Mammary epithelial cell (primary cell): ENCODE measurements around the gene MACROD1.

Source experiments
- EZH2 ChIP-seq: IDR thresholded peaks from 2 replicates; pipeline ENCODE4 v1.6.1; 2012; ENCODE audit warnings: low read length, inconsistent platforms, borderline replicate concordance
- TF ChIP-seq, protein P1 (sequence below), 2 donors: IDR thresholded peaks in 1 of 2; conservative IDR thresholded peaks in 1 of 2; 2 replicates each; pipeline ENCODE4 v1.5.1; 2011 to 2012; ENCODE audit warnings: inconsistent platforms in 2 of 2, low read length in 2 of 2, mild to moderate bottlenecking in 2 of 2, control low read depth in 1 of 2, low read depth in 1 of 2; ENCODE audit not compliant: insufficient read depth in 1 of 2; ENCODE audit errors: extremely low read depth in 1 of 2

DNA sequence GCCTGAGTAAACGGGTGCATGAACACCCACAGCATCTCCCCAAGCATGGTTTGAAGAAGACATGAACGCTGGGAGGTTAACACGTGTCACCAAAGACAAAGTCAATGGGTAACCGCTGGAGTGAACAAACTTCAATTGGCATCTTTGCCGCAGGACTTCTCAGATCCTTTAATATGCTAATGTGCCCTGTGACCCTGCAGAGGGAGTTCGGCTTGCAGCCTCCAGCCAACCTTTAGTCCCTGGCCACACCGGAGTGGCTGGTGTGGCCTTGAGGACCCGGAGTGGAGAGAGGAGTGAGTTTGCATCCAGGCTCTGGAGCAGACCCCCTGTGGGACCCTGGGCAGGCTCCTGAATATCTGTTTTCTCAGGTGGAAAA, 73.2 kb downstream of the MACROD1 start:
- TF ChIP-seq, protein P1, sequence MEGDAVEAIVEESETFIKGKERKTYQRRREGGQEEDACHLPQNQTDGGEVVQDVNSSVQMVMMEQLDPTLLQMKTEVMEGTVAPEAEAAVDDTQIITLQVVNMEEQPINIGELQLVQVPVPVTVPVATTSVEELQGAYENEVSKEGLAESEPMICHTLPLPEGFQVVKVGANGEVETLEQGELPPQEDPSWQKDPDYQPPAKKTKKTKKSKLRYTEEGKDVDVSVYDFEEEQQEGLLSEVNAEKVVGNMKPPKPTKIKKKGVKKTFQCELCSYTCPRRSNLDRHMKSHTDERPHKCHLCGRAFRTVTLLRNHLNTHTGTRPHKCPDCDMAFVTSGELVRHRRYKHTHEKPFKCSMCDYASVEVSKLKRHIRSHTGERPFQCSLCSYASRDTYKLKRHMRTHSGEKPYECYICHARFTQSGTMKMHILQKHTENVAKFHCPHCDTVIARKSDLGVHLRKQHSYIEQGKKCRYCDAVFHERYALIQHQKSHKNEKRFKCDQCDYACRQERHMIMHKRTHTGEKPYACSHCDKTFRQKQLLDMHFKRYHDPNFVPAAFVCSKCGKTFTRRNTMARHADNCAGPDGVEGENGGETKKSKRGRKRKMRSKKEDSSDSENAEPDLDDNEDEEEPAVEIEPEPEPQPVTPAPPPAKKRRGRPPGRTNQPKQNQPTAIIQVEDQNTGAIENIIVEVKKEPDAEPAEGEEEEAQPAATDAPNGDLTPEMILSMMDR (conservative IDR thresholded peaks at IDR 0.05 in 1 of 2, IDR thresholded peaks at IDR 0.05 in 1 of 2; ENCODE audit: extremely low read depth in 1 of 2, insufficient read depth in 1 of 2, low read depth in 1 of 2, low read length in 2 of 2), result no peak
- TF ChIP-seq EZH2, result no peak
